ENCODE results near the gene BAIAP2L1.
"Not testable (repeated sequence)": the region's sequence is repeated elsewhere in the genome, so short reads cannot be mapped to it uniquely, and the experiment has no call there.

The BAIAP2L1 gene

DNA sequence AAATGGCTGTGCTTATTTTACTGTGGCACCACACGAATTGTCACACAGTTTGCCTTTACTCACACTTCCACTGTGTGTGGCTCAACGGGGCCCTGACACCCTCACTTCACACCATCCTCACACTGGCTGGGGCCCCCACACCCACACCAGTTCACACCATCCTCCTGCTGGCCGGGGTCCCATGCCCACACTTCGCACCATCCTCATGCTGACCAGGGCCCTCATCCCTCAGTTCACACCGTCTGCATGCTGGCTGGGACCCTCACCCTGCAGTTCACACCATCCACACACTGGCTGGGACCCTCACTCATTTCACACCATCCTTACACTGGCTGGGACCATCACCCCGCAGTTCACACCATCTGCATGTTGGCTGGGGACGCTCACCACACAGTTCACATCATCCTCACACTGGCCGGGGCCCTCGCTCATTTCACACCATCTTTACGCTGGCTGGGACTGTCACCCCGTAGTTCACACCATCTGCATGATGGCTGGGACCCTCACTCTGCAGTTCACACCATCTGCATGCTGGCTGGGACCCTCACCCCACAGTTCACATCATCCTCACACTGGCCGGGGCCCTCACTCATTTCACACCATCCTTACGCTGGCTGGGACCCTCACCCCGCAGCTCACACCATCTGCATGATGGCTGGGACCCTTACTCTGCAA lies 83.4 kb downstream of the BAIAP2L1 start:
- peaks cover 0 to 4% of the 10 kb centered on the region in 2 experiments for H3K27me3 ChIP-seq (ENCODE audit: control insufficient read depth in 1 of 2, insufficient read depth in 1 of 2, low read length in 2 of 2)
- H3K14ac ChIP-seq (ENCODE audit: low read length in 2 of 2) = peak overlapping the region in 1 of 2 experiments; percentile 82
- peak overlapping the region; percentile 9 for H4K8ac ChIP-seq (ENCODE audit: low read length)
- H2BK12ac ChIP-seq (ENCODE audit: low read length in 2 of 2) = peak overlapping the region in 1 of 2 experiments; percentile 57
- H2BK15ac ChIP-seq (ENCODE audit: low read depth, poor library complexity, severe bottlenecking) = no peak overlapping the region
- no peak overlapping the region for H3K4me2 ChIP-seq (ENCODE audit: low read length, poor library complexity, severe bottlenecking)
- 95% methylated on average over 14 of the region's 14 CpGs for WGBS
- H3K4ac ChIP-seq (ENCODE audit: low read depth in 1 of 2, low read length in 2 of 2) = no peak overlapping the region
- H3K79me1 ChIP-seq (replicated peaks; ENCODE audit: low read length, poor library complexity, severe bottlenecking) = peaks cover 18% of the 10 kb centered on the region
- H3K23ac ChIP-seq (ENCODE audit: low read length in 2 of 2) = peak overlapping the region in 1 of 2 experiments; percentile 9
- no peak overlapping the region for H3K18ac ChIP-seq (ENCODE audit: low read depth in 1 of 2, low read length in 2 of 2)
- no peak overlapping the region for H2AK5ac ChIP-seq (ENCODE audit: low read length, severe bottlenecking)
- H3K4me3 ChIP-seq (ENCODE audit: insufficient read depth in 1 of 2, low read depth in 1 of 2, low read length in 2 of 2) = no peak overlapping the region
- no peak for DNase-seq
- peak overlapping the region; percentile 71 for H4K91ac ChIP-seq (ENCODE audit: low read length)
- peaks cover 0 to 35% of the 10 kb centered on the region in 2 experiments for H3K36me3 ChIP-seq (ENCODE audit: control insufficient read depth in 1 of 2, insufficient read depth in 2 of 2, low read depth in 1 of 2, low read length in 2 of 2)
- H3K27ac ChIP-seq (ENCODE audit: low read length, poor library complexity, severe bottlenecking) = no peak overlapping the region
- peaks cover 20% of the 10 kb centered on the region for H3K4me1 ChIP-seq (ENCODE audit: control insufficient read depth, insufficient read depth, low read depth, low read length)
- H2BK5ac ChIP-seq (ENCODE audit: low read depth, low read length, poor library complexity, severe bottlenecking) = no peak overlapping the region
- no peak overlapping the region for H3K9ac ChIP-seq (ENCODE audit: low read length)
- no peak overlapping the region for H2AFZ ChIP-seq (ENCODE audit: low read depth, low read length)
- H3K9me3 ChIP-seq (ENCODE audit: control insufficient read depth, low read length) = no peaks in the 10 kb centered on the region
- H2BK120ac ChIP-seq (ENCODE audit: low read depth, low read length) = peak overlapping the region; percentile 13

DNA sequence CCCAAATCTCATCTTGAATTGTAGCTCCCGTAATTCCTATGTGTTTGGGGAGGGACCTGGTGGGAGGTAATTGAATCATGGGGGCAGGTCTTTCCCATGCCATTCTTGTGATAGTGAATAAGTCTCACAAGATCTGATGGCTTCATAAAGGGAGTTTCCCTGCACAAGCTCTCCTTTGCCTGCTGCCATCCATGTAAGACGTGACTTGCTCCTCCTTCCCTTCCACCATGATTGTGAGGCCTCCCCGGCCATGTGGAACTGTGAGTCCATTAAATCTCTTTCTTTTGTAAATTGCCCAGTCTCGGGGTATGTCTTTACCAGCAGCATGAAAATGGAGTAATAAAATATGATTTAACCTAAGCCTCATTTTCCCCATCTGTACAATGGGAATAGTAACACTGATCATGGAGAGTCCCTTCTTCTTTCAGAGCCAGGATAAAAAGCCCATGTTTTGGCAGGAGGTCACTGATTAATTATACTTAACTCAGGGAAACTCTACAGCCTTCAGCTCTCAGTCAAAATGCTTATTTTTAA lies 84.8 kb downstream of the BAIAP2L1 start:
- not testable (repeated sequence) for H3K4me2 ChIP-seq (ENCODE audit: low read length, poor library complexity, severe bottlenecking); H3K18ac ChIP-seq (ENCODE audit: low read depth in 1 of 2, low read length in 2 of 2); H3K27me3 ChIP-seq (ENCODE audit: control insufficient read depth in 1 of 2, insufficient read depth in 1 of 2, low read length in 2 of 2); H3K4ac ChIP-seq (ENCODE audit: low read depth in 1 of 2, low read length in 2 of 2); H3K27ac ChIP-seq (ENCODE audit: low read length, poor library complexity, severe bottlenecking); DNase-seq; H2AK5ac ChIP-seq (ENCODE audit: low read length, severe bottlenecking); H2AFZ ChIP-seq (ENCODE audit: low read depth, low read length); H2BK12ac ChIP-seq (ENCODE audit: low read length in 2 of 2); H4K91ac ChIP-seq (ENCODE audit: low read length); H3K23ac ChIP-seq (ENCODE audit: low read length in 2 of 2); H3K9me3 ChIP-seq (ENCODE audit: control insufficient read depth, low read length); H3K14ac ChIP-seq (ENCODE audit: low read length in 2 of 2); H4K8ac ChIP-seq (ENCODE audit: low read length); H3K4me3 ChIP-seq (ENCODE audit: insufficient read depth in 1 of 2, low read depth in 1 of 2, low read length in 2 of 2); H2BK5ac ChIP-seq (ENCODE audit: low read depth, low read length, poor library complexity, severe bottlenecking); H2BK15ac ChIP-seq (ENCODE audit: low read depth, poor library complexity, severe bottlenecking); H3K9ac ChIP-seq (ENCODE audit: low read length); H2BK120ac ChIP-seq (ENCODE audit: low read depth, low read length)
- peaks cover 19% of the 10 kb centered on the region for H3K79me1 ChIP-seq (replicated peaks; ENCODE audit: low read length, poor library complexity, severe bottlenecking)
- peaks cover 3 to 43% of the 10 kb centered on the region in 2 experiments for H3K36me3 ChIP-seq (ENCODE audit: control insufficient read depth in 1 of 2, insufficient read depth in 2 of 2, low read depth in 1 of 2, low read length in 2 of 2)
- H3K4me1 ChIP-seq (ENCODE audit: control insufficient read depth, insufficient read depth, low read depth, low read length) = peaks cover 19% of the 10 kb centered on the region
- WGBS = 93% methylated on average over 2 of the region's 4 CpGs

DNA sequence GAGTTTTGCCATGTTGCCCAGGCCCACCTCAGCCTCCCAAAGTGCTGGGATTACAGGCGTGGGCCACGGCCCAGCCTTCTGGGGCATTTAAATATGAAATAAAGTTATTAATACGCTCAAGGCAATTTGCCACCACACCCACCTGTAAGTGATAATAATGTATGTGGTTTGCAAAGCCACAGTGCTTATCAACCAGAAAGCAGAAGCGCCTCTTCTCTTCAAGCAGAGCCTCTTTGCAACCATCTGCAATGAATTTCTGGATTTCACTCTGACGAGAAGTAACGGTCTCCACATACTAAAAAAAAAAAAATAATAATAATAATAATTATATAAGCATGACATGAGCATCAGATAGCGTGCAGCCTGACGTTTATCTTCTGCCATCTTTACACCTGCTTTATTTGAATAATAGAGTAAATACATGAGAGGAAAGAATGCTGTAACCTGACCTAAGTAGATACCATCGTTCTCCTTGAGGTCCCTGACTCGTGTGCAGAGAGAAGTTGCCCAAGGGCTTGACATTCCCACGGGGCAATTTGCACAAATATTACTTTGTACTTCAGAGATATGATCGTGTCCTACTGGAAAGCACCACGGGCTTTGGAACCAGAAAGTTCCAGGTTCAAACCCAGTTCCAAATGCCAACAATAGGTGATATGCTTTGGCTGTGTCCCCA lies 85.4 kb downstream of the BAIAP2L1 start:
- Histone ChIP-seq H3K4me1 (ENCODE audit: control insufficient read depth, insufficient read depth, low read depth, low read length) (peaks cover 19% of the 10 kb centered on the region), H3K18ac (ENCODE audit: low read depth in 1 of 2, low read length in 2 of 2) (no peak overlapping the region), H3K4me3 (ENCODE audit: insufficient read depth in 1 of 2, low read depth in 1 of 2, low read length in 2 of 2) (no peak overlapping the region), H3K27me3 (ENCODE audit: control insufficient read depth in 1 of 2, insufficient read depth in 1 of 2, low read length in 2 of 2) (no peaks in the 10 kb centered on the region), H3K27ac (ENCODE audit: low read length, poor library complexity, severe bottlenecking) (no peak overlapping the region), H3K9ac (ENCODE audit: low read length) (no peak overlapping the region), H3K9me3 (ENCODE audit: control insufficient read depth, low read length) (no peaks in the 10 kb centered on the region), H4K8ac (ENCODE audit: low read length) (no peak overlapping the region), H2AFZ (ENCODE audit: low read depth, low read length) (no peak overlapping the region), H3K4me2 (ENCODE audit: low read length, poor library complexity, severe bottlenecking) (no peak overlapping the region), H3K23ac (ENCODE audit: low read length in 2 of 2) (no peak overlapping the region), H3K14ac (ENCODE audit: low read length in 2 of 2) (no peak overlapping the region), H2BK12ac (ENCODE audit: low read length in 2 of 2) (no peak overlapping the region), H2BK120ac (ENCODE audit: low read depth, low read length) (no peak overlapping the region), H3K4ac (ENCODE audit: low read depth in 1 of 2, low read length in 2 of 2) (no peak overlapping the region), H2BK15ac (ENCODE audit: low read depth, poor library complexity, severe bottlenecking) (no peak overlapping the region), H2AK5ac (ENCODE audit: low read length, severe bottlenecking) (no peak overlapping the region), H3K36me3 (ENCODE audit: control insufficient read depth in 1 of 2, insufficient read depth in 2 of 2, low read depth in 1 of 2, low read length in 2 of 2) (peaks cover 3 to 43% of the 10 kb centered on the region in 2 experiments), H3K79me1 (replicated peaks; ENCODE audit: low read length, poor library complexity, severe bottlenecking) (peaks cover 19% of the 10 kb centered on the region), H2BK5ac (ENCODE audit: low read depth, low read length, poor library complexity, severe bottlenecking) (no peak overlapping the region), H4K91ac (ENCODE audit: low read length) (no peak overlapping the region)
- no peak for DNase-seq
- WGBS = 93% methylated on average over 4 of the region's 13 CpGs

DNA sequence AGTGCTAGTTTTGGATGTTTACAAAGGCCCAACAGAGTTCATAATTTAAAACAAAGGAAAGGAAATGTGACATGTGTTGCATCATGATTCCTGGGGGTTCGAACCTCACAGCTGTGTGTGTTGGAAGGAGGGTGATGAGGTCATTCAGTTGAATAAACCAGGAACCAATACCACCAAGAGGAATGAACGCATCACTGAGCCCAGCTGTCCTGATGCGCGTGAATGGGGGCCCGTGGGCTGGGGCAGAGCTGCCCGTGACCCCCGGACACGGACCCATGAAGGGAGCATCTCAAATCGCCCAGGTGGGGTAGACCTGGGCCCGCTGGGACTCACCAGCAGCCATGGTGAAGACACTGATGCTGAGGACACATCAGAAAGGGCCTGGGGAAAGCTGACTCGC lies 86.4 kb downstream of the BAIAP2L1 start:
- peaks cover 18% of the 10 kb centered on the region for H3K4me1 ChIP-seq (ENCODE audit: control insufficient read depth, insufficient read depth, low read depth, low read length)
- H3K9ac ChIP-seq (ENCODE audit: low read length) = no peak overlapping the region
- no peak overlapping the region for H2AK5ac ChIP-seq (ENCODE audit: low read length, severe bottlenecking)
- H3K79me1 ChIP-seq (replicated peaks; ENCODE audit: low read length, poor library complexity, severe bottlenecking) = peaks cover 21% of the 10 kb centered on the region
- WGBS = 91% methylated on average over 10 of the region's 11 CpGs
- H3K4ac ChIP-seq (ENCODE audit: low read depth in 1 of 2, low read length in 2 of 2) = no peak overlapping the region
- H3K9me3 ChIP-seq (ENCODE audit: control insufficient read depth, low read length) = no peaks in the 10 kb centered on the region
- no peak overlapping the region for H4K8ac ChIP-seq (ENCODE audit: low read length)
- DNase-seq = no peak
- H2BK120ac ChIP-seq (ENCODE audit: low read depth, low read length) = no peak overlapping the region
- no peak overlapping the region for H2BK5ac ChIP-seq (ENCODE audit: low read depth, low read length, poor library complexity, severe bottlenecking)
- no peak overlapping the region for H3K23ac ChIP-seq (ENCODE audit: low read length in 2 of 2)
- H3K4me3 ChIP-seq (ENCODE audit: insufficient read depth in 1 of 2, low read depth in 1 of 2, low read length in 2 of 2) = no peak overlapping the region
- no peak overlapping the region for H2BK15ac ChIP-seq (ENCODE audit: low read depth, poor library complexity, severe bottlenecking)
- H3K27ac ChIP-seq (ENCODE audit: low read length, poor library complexity, severe bottlenecking) = peak overlapping the region; percentile 61
- no peak overlapping the region for H3K14ac ChIP-seq (ENCODE audit: low read length in 2 of 2)
- no peak overlapping the region for H2BK12ac ChIP-seq (ENCODE audit: low read length in 2 of 2)
- H3K4me2 ChIP-seq (ENCODE audit: low read length, poor library complexity, severe bottlenecking) = no peak overlapping the region
- H3K36me3 ChIP-seq (ENCODE audit: control insufficient read depth in 1 of 2, insufficient read depth in 2 of 2, low read depth in 1 of 2, low read length in 2 of 2) = peaks cover 9 to 47% of the 10 kb centered on the region in 2 experiments
- no peak overlapping the region for H3K18ac ChIP-seq (ENCODE audit: low read depth in 1 of 2, low read length in 2 of 2)
- H4K91ac ChIP-seq (ENCODE audit: low read length) = no peak overlapping the region
- no peak overlapping the region for H2AFZ ChIP-seq (ENCODE audit: low read depth, low read length)
- H3K27me3 ChIP-seq (ENCODE audit: control insufficient read depth in 1 of 2, insufficient read depth in 1 of 2, low read length in 2 of 2) = no peaks in the 10 kb centered on the region
